GM06990 (cell line): ENCODE measurements around the gene SPTY2D1.

Experiments
- DNase-seq: peaks from one replicate; pipeline ENCODE4 v3.0.0-alpha.2; 2011; ENCODE audit not compliant: insufficient read length; ENCODE audit errors: extremely low read depth
- H3K27me3 ChIP-seq: replicated peaks from 2 replicates; pipeline ENCODE4 v1.6.0; 2011; ENCODE audit warnings: low read length; ENCODE audit not compliant: control insufficient read depth, insufficient read depth
- H3K36me3 ChIP-seq: 2 replicates; pipeline ENCODE4 v1.5.1; 2011; ENCODE audit warnings: low read length; ENCODE audit not compliant: control insufficient read depth, insufficient read depth
- H3K4me3 ChIP-seq: replicated peaks from 2 replicates; pipeline ENCODE4 v1.5.1; 2011; ENCODE audit warnings: low read depth, mild to moderate bottlenecking, control low read depth, low read length
- TF ChIP-seq, protein P1 (sequence below): IDR thresholded peaks from 2 replicates; pipeline ENCODE4 v1.5.1; 2011; ENCODE audit warnings: low read length, control low read depth, mild to moderate bottlenecking, inconsistent platforms; ENCODE audit not compliant: insufficient read depth, poor library complexity, severe bottlenecking

SPTY2D1 gene

GRCh38 chr11:18581825-18582224, 52.3 kb downstream of the SPTY2D1 start:
- H3K4me3 ChIP-seq = no peak overlapping the region
- TF ChIP-seq, protein P1, sequence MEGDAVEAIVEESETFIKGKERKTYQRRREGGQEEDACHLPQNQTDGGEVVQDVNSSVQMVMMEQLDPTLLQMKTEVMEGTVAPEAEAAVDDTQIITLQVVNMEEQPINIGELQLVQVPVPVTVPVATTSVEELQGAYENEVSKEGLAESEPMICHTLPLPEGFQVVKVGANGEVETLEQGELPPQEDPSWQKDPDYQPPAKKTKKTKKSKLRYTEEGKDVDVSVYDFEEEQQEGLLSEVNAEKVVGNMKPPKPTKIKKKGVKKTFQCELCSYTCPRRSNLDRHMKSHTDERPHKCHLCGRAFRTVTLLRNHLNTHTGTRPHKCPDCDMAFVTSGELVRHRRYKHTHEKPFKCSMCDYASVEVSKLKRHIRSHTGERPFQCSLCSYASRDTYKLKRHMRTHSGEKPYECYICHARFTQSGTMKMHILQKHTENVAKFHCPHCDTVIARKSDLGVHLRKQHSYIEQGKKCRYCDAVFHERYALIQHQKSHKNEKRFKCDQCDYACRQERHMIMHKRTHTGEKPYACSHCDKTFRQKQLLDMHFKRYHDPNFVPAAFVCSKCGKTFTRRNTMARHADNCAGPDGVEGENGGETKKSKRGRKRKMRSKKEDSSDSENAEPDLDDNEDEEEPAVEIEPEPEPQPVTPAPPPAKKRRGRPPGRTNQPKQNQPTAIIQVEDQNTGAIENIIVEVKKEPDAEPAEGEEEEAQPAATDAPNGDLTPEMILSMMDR = no peak
- DNase-seq = no peak
- H3K27me3 ChIP-seq = no peaks in the 10 kb centered on the region
- no peaks in the 10 kb centered on the region for H3K36me3 ChIP-seq

- H3K27me3 ChIP-seq = no peaks in the 10 kb centered on the region
- no peak for DNase-seq
- H3K4me3 ChIP-seq = no peak overlapping the region
- TF ChIP-seq, protein P1 = no peak
- peaks cover 2% of the 10 kb centered on the region; the same call in 1 of the 2 replicates for H3K36me3 ChIP-seq
These were observed 53.9 kb downstream of the SPTY2D1 start for GRCh38 chr11:18580113-18580766.

DNA sequence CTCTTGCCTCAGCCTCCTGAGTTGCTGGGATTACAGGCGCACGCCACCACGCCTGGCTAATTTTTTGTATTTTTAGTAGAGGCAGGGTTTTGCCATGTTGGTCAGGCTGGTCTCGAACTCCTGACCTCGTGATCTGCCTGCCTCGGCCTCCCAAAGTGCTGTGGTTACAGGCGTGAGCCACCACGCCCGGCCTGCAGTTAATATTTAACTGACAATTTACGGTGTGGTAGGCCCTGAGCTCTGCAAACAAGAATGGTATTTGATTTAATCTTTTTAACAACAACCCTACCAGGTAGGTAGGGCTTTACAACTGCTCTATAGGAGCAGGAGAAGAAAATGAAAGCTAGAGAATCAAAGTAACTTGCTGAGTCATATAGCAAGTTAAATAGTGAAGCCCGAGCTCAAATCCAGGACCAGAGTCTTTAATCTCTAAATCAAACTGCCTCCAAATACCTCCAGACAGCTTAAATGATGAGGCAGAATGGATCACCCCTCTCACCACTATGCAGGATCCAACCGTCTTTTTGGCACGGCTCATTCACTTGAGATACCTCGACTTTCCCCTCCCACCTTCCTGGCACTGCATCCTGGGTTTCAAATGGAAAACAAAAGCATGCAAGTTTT, 55.1 kb downstream of the SPTY2D1 start:
- DNase-seq = peak; percentile 7
- H3K27me3 ChIP-seq = no peaks in the 10 kb centered on the region
- no peak overlapping the region for H3K4me3 ChIP-seq
- peaks cover 2% of the 10 kb centered on the region for H3K36me3 ChIP-seq
- TF ChIP-seq, protein P1 = no peak

- TF ChIP-seq, protein P1 = no peak
- no peak for DNase-seq
- H3K36me3 ChIP-seq = peaks cover 4% of the 10 kb centered on the region
- no peaks in the 10 kb centered on the region for H3K27me3 ChIP-seq
- H3K4me3 ChIP-seq = no peak overlapping the region
These were observed 58.8 kb downstream of the SPTY2D1 start for GRCh38 chr11:18575361-18575760.

- no peaks in the 10 kb centered on the region for H3K27me3 ChIP-seq
- H3K4me3 ChIP-seq = no peak overlapping the region
These were observed 67.1 kb downstream of the SPTY2D1 start for GRCh38 chr11:18567081-18567480.

More at GRCh38 chr11:18567081-18567480, 67.1 kb downstream of the SPTY2D1 start:
- TF ChIP-seq, protein P1 = no peak
- peaks cover 6% of the 10 kb centered on the region for H3K36me3 ChIP-seq
- DNase-seq = no peak
